Measurements from ENCODE around the gene SWI5. TPM values are rescaled to one million over a fixed set of nuclear protein-coding genes. Genes with fewer than 3 reads are reported as not detected.

SWI5 gene
- total RNA-seq, 1 donor from 2014 or later, result 17.8 TPM

DNA sequence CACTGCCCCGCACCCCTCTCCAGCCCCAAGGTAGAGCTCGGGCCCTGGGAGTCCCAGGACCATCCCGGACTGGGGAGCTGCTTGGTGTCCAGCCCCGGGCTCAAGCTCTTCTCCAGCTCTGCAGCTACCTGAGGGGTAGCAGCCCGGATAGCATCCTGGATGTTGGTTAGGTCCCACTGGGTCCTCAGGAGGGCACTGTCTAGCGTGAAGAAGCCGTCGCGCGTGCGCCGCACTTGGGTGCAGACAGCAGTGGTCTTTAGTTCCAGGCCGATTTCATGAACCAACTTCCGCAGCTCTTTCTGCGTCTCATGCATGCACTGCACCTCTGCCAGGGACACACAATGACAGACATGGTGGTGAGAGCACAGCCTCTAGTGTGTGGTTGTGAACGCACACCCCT lies 33.5 kb downstream of the SWI5 start:
- DNase-seq (ENCODE audit: low spot score), result no peak

DNA sequence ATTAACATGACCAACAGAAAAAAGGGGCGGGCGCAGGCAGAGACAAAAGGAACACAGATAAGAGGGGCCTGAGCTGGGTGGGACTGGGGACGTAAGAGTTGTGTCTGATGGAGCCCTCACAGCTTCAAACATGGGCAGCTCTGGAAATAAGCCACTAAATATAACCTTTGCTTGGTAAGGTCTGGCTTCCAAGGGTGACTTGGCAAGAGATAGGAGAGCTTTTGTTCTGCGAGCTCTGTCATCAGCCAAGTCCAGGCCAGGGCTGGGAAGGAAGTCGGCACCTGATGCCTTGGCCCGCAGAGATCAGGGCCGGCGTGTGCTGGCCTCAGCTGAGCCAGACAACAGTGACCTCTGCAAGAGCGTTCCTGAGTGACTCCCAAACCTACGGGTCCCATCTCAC lies 34.4 kb downstream of the SWI5 start:
- DNase-seq (ENCODE audit: low spot score), result peak; percentile 79
- ATAC-seq, result peak; percentile 94

More for the DNA sequence above, 33.5 kb downstream of the SWI5 start:
- no peak for ATAC-seq

DNA sequence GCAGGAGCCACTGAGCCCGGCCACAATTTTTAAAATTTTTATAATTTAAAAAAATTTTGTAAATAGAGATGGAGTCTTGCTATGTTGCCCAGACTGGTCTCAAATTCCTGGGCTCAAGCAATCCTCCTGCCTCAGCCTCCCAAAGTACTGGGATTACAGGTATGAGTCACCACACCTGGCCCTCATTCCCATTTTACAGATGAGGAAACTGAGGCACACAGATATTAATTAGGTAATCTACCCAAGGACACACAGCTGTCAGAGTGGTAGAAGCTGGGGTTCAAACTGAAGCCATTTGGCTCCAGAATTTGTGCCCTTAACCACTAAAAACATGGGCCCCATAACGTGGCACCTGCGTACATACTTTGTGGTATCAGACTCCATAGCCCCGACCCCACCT lies 38.6 kb downstream of the SWI5 start:
- no peak for ATAC-seq
- no peak for DNase-seq (ENCODE audit: low spot score)

DNA sequence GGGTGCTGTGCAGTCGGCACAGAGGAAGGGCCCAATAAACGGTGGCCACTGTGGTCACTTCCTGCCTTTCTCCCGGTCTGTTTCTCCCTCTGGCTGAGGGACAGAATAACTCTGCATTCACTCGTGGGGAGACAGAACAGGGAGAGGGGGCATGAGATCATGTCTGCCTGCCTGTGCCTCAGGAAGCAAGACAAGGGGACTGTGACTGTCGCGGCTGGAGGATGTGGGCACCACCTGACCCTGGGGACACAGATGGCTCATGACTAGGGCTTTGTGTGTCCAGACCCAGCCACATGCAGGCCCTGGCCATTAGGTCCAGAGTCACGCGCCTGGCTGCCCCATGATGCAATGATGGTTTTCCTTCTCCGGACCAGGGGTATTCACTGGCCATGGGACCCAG lies 40.3 kb downstream of the SWI5 start:
- ATAC-seq (no peak), DNase-seq (ENCODE audit: low spot score) (no peak)

DNA sequence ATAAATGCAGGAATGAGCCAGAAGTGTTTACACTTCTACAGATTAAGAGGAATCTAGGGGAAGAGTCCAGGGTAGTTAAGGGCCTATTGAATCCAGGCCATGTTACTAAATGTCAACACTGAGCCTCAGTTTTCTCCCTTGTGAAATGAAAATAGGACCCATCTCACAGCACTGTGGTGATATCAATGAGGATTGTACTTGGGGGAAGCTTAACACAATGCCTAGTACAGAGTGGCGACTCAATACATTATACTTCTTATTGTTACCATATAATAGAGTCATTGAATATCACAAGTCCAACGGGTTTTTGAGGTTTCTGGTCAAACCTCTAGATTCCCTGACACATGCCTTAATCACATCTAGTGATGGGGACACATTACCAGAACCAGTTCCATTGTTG lies 41.6 kb downstream of the SWI5 start:
- ATAC-seq (no peak), DNase-seq (ENCODE audit: low spot score) (no peak)

DNA sequence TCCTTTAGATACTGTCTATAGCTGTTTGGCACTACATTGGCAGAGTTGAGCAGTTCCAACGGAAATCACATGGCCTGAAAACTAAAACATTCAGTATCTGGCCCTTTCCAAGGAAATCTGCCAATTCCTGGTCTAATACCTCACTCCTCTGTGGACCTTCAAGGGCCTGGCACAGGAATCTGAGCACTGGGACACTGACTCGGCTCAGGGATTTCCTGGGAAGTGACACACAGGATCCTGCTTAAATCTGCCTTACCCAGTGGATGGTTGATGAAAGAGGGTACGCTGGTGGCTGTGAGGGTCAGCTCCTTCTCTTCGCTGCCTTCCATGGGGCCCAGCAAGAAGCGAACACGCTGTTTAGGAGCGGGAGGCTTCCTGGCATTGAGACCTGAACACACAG lies 45.3 kb downstream of the SWI5 start:
- ATAC-seq (no peak), DNase-seq (ENCODE audit: low spot score) (no peak)

DNA sequence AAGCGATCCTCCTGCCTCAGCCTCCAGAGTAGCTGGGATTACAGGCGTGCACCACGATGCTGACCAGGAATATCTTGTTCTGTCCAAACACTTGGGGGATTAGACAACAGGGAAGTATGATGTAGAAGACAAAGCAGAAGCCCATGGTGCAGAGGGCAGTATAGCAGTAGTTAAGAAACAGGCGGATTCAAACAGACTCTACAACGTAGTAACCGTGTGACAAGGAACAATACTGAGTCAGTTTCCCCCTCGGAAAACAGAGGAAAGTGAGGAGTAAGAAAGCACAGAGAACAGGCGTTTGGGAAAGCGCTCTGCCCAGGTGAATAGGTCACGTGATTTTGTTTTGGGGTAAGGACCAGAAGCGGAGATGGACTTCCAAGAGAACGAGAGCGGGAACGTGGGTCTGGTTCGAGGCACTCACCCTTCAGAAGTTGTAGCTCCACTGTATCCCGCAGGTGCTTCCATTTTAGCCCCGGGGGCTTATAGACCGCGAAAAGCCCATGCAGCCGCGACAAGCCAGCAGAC lies 45.9 kb downstream of the SWI5 start:
- ATAC-seq (peak; percentile 21), DNase-seq (ENCODE audit: low spot score) (no peak)

DNA sequence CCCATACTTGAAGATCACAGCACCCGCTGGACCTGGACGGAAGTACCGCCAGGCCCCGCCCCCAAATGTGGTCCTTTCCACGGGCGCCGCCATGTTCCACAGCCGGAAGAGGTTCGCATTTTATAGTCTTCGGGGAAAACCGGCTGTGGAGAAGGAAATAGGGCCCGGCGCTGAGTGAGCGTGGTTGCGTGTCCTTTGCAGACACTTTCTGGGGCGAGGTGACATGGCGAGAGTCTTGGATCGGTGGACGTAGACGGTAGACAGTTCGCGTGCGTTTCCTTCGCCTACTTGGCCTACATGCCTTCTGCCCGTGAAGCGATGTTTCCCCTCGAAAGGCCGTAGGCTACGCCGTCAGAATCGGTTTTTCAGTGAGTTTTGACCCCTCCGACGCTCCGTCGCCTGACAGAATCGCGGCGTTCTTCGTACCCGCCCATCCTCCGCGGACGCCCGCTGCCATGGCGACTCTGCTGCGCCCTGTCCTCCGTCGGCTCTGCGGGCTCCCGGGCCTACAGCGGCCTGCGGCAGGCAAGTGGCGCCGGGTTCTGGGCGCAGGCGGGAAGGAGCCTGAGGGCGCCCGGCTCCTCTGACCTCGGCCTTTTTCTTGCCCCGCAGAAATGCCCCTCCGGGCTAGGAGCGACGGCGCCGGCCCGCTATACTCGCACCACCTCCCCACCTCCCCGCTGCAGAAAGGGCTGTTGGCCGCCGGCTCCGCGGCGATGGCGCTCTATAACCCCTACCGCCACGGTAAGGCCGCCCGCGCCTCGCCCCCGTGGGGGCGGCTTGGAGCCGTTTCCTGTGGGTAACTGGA lies 46.5 kb downstream of the SWI5 start, which contains the start of the genes COQ4 and TRUB2:
Gene COQ4, plus strand, starts transcription at position 436 of the 808 bp plus-strand sequence. Its CDS starts 20 bp downstream, at position 456.
Gene TRUB2, minus strand, starts transcription at position 44 of the 808 bp plus-strand sequence. Its CDS starts 39 bp downstream, at position 5.
- ATAC-seq, result peak; percentile 95
- DNase-seq (ENCODE audit: low spot score), result peak; percentile 93

DNA sequence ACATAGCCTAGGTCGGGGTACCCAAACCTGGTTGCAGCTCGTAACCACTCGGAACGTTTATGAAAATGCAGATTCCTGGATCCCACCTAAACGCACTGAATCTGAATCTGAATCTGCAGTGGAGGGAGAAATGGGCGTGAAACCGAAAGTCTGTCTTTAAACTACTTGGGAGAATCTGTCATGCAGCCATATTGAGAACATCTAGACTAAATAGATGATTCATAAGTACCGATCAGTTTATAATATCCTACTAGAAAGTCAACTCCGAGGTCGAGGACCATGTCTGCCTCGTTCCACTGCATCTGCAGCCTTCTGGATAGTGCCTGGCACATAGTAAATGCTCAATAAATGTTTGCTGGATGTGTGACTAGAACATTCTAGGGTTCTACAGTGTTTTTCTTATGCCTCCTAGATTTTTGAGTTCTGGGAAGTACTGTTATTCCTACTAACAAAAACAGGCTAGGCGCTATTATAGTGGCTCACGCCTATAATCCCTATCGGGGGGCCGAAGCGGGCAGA lies 47.2 kb downstream of the SWI5 start:
- ATAC-seq (no peak), DNase-seq (ENCODE audit: low spot score) (no peak)

DNA sequence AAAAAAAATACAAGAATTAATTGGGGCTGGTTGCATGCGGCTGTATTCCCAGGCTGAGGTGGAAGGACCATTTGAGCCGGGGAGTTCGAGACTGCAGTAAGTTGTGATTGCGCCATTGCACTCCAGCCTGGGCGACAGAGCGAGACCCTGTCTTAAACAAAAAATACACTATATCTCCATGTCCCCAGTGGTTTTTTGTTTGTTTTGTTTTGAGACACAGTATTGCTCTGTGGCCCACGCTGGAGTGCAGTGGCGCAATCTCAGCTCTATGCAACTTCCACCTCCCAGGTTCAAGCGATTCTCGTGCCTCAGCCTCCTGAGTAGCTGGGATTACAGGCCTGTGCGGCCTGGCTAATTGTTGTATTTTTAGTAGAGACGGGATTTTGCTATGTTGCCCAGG lies 47.7 kb downstream of the SWI5 start:
- ATAC-seq (no peak), DNase-seq (ENCODE audit: low spot score) (no peak)

DNA sequence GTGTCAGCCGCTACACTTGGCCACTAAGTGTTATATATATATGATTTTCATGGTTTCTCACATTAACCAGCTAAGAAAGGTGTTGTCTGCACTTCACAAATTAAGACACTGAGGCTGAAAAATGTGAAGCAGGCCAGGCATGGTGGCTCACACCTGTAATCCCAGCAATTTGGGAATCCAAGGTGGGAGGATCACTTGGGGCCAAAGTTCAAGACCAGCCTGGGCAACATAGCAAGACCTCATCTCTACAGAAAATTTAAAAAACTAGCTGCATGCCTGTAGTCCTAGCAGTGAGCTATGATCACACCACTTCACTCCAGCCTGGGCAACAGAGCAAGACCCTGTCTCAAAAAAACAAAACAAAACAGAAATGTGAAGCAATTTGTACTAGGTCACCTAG lies 48.3 kb downstream of the SWI5 start:
- DNase-seq (ENCODE audit: low spot score) (no peak), ATAC-seq (no peak)

DNA sequence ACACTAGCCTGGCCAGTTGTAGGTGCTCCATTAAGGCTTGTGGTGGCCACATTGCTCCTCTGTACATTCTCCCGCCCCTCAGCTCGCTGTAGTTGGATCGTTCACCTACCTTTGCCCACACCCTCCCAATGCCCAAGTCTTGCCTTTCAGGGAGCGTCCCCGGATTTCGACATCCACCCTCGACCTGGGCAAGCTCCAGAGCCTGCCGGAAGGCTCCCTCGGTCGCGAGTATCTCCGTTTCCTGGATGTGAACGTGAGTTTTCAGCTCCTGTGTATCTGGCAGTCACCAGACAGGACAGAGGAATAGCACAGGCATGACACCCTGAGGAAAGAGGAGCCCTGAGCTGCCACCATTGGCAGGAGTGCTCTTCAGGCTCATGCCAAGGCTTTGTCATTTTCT lies 49.6 kb downstream of the SWI5 start:
- ATAC-seq, result peak; percentile 37
- peak; percentile 64 for DNase-seq (ENCODE audit: low spot score)

DNA sequence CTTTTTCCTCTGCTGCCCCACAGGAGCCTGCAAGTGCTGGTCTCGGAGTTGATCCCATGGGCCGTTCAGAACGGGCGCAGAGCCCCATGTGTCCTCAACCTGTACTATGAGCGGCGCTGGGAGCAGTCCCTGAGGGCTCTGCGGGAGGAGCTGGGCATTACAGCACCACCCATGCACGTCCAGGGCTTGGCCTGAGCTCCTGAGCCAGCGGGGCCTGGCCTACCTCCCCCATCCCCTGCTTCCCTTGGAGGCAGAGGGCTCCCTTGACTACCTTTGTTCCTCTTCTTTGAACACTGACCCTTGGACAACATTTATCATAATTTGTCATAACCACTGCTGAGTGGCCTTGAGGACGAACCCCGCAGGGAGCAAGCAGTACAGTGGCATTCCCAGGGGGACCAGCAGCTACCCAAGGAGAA lies 57.4 kb downstream of the SWI5 start:
- ATAC-seq (no peak), DNase-seq (ENCODE audit: low spot score) (no peak)

DNA sequence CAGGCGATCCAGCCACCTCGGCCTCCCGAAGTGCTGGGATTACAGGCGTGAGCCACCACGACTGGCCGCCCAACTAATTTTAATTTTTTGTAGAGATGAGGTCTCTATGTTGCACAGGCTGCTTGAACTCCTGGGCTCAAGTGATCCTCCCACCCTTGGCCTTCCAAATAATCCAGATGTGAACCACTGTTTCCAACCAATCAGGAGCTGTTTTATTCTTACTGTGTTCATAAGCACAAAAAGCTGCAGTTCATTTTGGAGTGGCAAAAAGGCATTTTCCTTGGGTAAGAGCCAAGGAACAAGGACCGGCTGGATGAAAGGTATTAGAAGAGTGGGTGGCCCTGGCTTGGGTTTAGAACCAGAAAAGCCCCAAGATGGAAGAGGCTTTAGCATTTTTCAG lies 59.1 kb downstream of the SWI5 start:
- ATAC-seq, result no peak
- DNase-seq (ENCODE audit: low spot score), result no peak

DNA sequence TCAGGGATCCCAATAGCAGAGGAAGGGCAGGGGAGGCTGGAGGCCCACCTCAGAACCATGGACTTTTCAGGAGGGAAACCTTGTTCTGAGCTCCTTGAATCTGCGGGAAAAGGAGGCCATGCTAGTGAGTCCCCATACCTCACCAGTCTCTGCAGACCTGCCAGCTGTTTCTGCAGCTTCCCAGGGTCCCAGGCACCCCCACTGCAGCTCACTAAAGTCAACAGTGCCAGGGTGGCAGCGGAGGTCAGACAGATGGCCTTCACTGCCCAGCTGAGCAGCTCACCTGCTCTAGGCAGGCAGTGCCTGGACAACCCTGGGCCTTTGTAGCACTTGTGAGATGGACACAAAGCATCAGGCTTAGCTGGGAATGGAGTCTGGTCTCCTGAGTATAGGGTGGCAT lies 59.8 kb downstream of the SWI5 start:
- no peak for DNase-seq (ENCODE audit: low spot score)
- no peak for ATAC-seq

DNA sequence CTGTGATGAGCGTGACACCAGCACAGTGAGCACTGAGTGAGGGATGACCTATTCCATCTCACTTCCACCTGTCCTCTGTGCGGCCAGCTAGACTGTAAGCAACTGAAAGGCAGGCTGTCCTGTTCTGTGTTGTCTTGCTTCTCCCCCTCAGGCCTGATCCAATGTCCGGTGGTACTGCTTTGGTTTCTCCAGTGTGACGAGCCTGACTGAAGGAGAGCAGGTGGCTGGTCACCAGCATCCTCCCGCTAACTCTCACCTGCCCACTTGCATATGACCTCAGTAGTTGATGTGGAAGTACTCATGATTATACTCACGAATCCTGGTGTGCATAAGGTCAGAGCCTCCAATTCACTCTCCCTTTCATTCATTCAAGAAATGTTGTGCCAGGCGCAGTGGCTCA lies 61.9 kb downstream of the SWI5 start:
- DNase-seq (ENCODE audit: low spot score), result no peak
- ATAC-seq, result no peak

Other genes starting within 250 kb of the SWI5 start
- gene NAIF1, start 209.0 kb upstream of the SWI5 start, total RNA-seq, result 6.3 TPM
- 76.9 TPM for gene SLC25A25, start 208.0 kb upstream of the SWI5 start, total RNA-seq
- gene PTGES2, start 148.5 kb upstream of the SWI5 start, total RNA-seq, result 35.8 TPM
- 2.7 TPM for gene LCN2, start 126.8 kb upstream of the SWI5 start, total RNA-seq
- gene BBLN, start 116.0 kb upstream of the SWI5 start, total RNA-seq, result 20.8 TPM
- gene CIZ1, start 84.7 kb upstream of the SWI5 start, total RNA-seq, result 28.1 TPM
- gene DNM1, start 72.9 kb upstream of the SWI5 start, total RNA-seq, result 3.7 TPM
- gene GOLGA2, start 269 bp upstream of the SWI5 start, total RNA-seq, result 34.8 TPM
- gene TRUB2, start 46.2 kb downstream of the SWI5 start, total RNA-seq, result 28.7 TPM
- 34.2 TPM for gene COQ4, start 46.6 kb downstream of the SWI5 start, total RNA-seq
- gene SLC27A4, start 64.3 kb downstream of the SWI5 start, total RNA-seq, result 30.3 TPM
- gene URM1, start 95.1 kb downstream of the SWI5 start, total RNA-seq, result 24.6 TPM
- gene CERCAM, start 144.6 kb downstream of the SWI5 start, total RNA-seq, result 1.0 TPM
- gene ODF2, start 179.7 kb downstream of the SWI5 start, total RNA-seq, result 6.6 TPM
- gene GLE1, start 228.4 kb downstream of the SWI5 start, total RNA-seq, result 12.3 TPM

Measured in left lobe of liver (tissue), 2 donors.